Measurements from ENCODE around the gene ZBTB20. TPM values are rescaled to one million over a fixed set of nuclear protein-coding genes. Genes with fewer than 3 reads are reported as not detected.

The ZBTB20 gene
- total RNA-seq, 1 experiment from 2014 or later, result 12.8 TPM

GRCh38 chr3:114417265-114417664, 729.8 kb downstream of the ZBTB20 start:
- Histone ChIP-seq H3K9me3 (no peaks in the 10 kb centered on the region), H3K36me3 (ENCODE audit: control insufficient read depth, insufficient read depth, low read length) (no peaks in the 10 kb centered on the region), H3K4me3 (ENCODE audit: low read depth, low read length) (no peak overlapping the region), H3K27me3 (replicated peaks; ENCODE audit: control insufficient read depth, insufficient read depth, low read length) (no peaks in the 10 kb centered on the region), H3K4me1 (peaks cover 11% of the 10 kb centered on the region; the same call in 1 of the 2 replicates)
- H3K27ac Mint-ChIP-seq (ENCODE audit: unreplicated experiment), result no peak overlapping the region
- H3K4me3 Mint-ChIP-seq (ENCODE audit: unreplicated experiment), result no peak overlapping the region
- intact Hi-C loops (cut with micrococcal nuclease; ENCODE audit: unreplicated experiment), result loop anchor here (5.0 kb wide), 3 partner anchors 105 to 280 kb away; no protein-coding TSS in a partner anchor
- no TSS peak for BruUV-seq (replicated peaks)
- CTCF ChIA-PET, result no interaction called here
- no peaks in the 10 kb centered on the region for H3K27me3 Mint-ChIP-seq (ENCODE audit: insufficient read depth, unreplicated experiment)
- H3K4me1 Mint-ChIP-seq (ENCODE audit: low read depth, unreplicated experiment), result no peaks in the 10 kb centered on the region
- POLR2A ChIA-PET, result no interaction called here
- no peak for DNase-seq
- H3K9me3 Mint-ChIP-seq (ENCODE audit: unreplicated experiment), result no peaks in the 10 kb centered on the region
- TF ChIP-seq CTCF (IDR thresholded peaks at IDR 0.05; ENCODE audit: insufficient read depth in 1 of 2, low read depth in 1 of 2, low read length in 1 of 2, severe bottlenecking in 1 of 2, unreplicated experiment in 1 of 2), result no peak
- no peaks in the 10 kb centered on the region for H3K36me3 Mint-ChIP-seq (ENCODE audit: insufficient read depth, unreplicated experiment)

GRCh38 chr3:114411811-114412803, 735.0 kb downstream of the ZBTB20 start:
- no peak overlapping the region for H3K4me3 Mint-ChIP-seq (ENCODE audit: unreplicated experiment)
- no peaks in the 10 kb centered on the region for H3K9me3 Mint-ChIP-seq (ENCODE audit: unreplicated experiment)
- no peaks in the 10 kb centered on the region for H3K27me3 Mint-ChIP-seq (ENCODE audit: insufficient read depth, unreplicated experiment)
- ChIA-PET CTCF (no interaction called here), POLR2A (interaction anchor here (0.7 kb wide), 1 partner anchor 75 kb away, joined by 3 read pairs; no protein-coding TSS in a partner anchor)
- no peak for DNase-seq
- Histone ChIP-seq H3K27me3 (replicated peaks; ENCODE audit: control insufficient read depth, insufficient read depth, low read length) (no peaks in the 10 kb centered on the region), H3K36me3 (ENCODE audit: control insufficient read depth, insufficient read depth, low read length) (no peaks in the 10 kb centered on the region), H3K4me1 (peaks cover 6% of the 10 kb centered on the region; the same call in 1 of the 2 replicates), H3K4me3 (ENCODE audit: low read depth, low read length) (no peak overlapping the region), H3K9me3 (no peaks in the 10 kb centered on the region)
- no peaks in the 10 kb centered on the region for H3K36me3 Mint-ChIP-seq (ENCODE audit: insufficient read depth, unreplicated experiment)
- intact Hi-C loops (cut with micrococcal nuclease; ENCODE audit: unreplicated experiment), result no loop called here
- no peak overlapping the region for H3K27ac Mint-ChIP-seq (ENCODE audit: unreplicated experiment)
- BruUV-seq (replicated peaks), result no TSS peak
- TF ChIP-seq CTCF (IDR thresholded peaks at IDR 0.05; ENCODE audit: insufficient read depth in 1 of 2, low read depth in 1 of 2, low read length in 1 of 2, severe bottlenecking in 1 of 2, unreplicated experiment in 1 of 2), result no peak
- peaks cover 9% of the 10 kb centered on the region for H3K4me1 Mint-ChIP-seq (ENCODE audit: low read depth, unreplicated experiment)

- Mint-ChIP-seq H3K4me1 (ENCODE audit: low read depth, unreplicated experiment) (peaks cover 9% of the 10 kb centered on the region), H3K27ac (ENCODE audit: unreplicated experiment) (no peak overlapping the region), H3K9me3 (ENCODE audit: unreplicated experiment) (no peaks in the 10 kb centered on the region), H3K4me3 (ENCODE audit: unreplicated experiment) (no peak overlapping the region), H3K36me3 (ENCODE audit: insufficient read depth, unreplicated experiment) (no peaks in the 10 kb centered on the region), H3K27me3 (ENCODE audit: insufficient read depth, unreplicated experiment) (no peaks in the 10 kb centered on the region)
- Histone ChIP-seq H3K36me3 (ENCODE audit: control insufficient read depth, insufficient read depth, low read length) (no peaks in the 10 kb centered on the region), H3K4me3 (ENCODE audit: low read depth, low read length) (no peak overlapping the region), H3K9me3 (no peaks in the 10 kb centered on the region), H3K4me1 (peaks cover 6% of the 10 kb centered on the region; the same call in 1 of the 2 replicates), H3K27me3 (replicated peaks; ENCODE audit: control insufficient read depth, insufficient read depth, low read length) (no peaks in the 10 kb centered on the region)
- no TSS peak for BruUV-seq (replicated peaks)
- intact Hi-C loops (cut with micrococcal nuclease; ENCODE audit: unreplicated experiment), result no loop called here
- POLR2A ChIA-PET, result interaction anchor here (0.7 kb wide), 1 partner anchor 76 kb away, joined by 3 read pairs; no protein-coding TSS in a partner anchor
- no peak for TF ChIP-seq CTCF (IDR thresholded peaks at IDR 0.05; ENCODE audit: insufficient read depth in 1 of 2, low read depth in 1 of 2, low read length in 1 of 2, severe bottlenecking in 1 of 2, unreplicated experiment in 1 of 2)
- DNase-seq, result no peak
- CTCF ChIA-PET, result no interaction called here
These were observed 735.9 kb downstream of the ZBTB20 start for GRCh38 chr3:114411190-114411668.

Measured in Caco-2 (cell line).